Smooth muscle cell (in vitro differentiated cells): ENCODE results near the gene PRXL2C. TPM values are rescaled to one million over a fixed set of nuclear protein-coding genes. Genes with fewer than 3 reads are reported as not detected.
"Not testable (repeated sequence)": the region's sequence is repeated elsewhere in the genome, so short reads cannot be mapped to it uniquely, and the experiment has no call there.

Experiments
- DNase-seq: peaks from one replicate; lab custom pipeline; 2025; ENCODE audit not compliant: unreplicated experiment; lab: John Stamatoyannopoulos, UW
- H2AFZ ChIP-seq: fragments of 200-600 bp; sonication (generic); 2 replicates; pipeline ENCODE4 v1.6.0; 2016; ENCODE audit warnings: antibody characterized with exemption, low read depth, mild to moderate bottlenecking
- H3F3A ChIP-seq: fragments of 200-600 bp; sonication (generic); 2 replicates; pipeline ENCODE4 v1.6.0; 2017; ENCODE audit warnings: antibody characterized with exemption, low read depth
- H3K27ac ChIP-seq: fragments of 200-600 bp; sonication (generic); 2 replicates; pipeline ENCODE4 v1.5.1; 2016; ENCODE audit warnings: low read depth, mild to moderate bottlenecking
- H3K27me3 ChIP-seq: fragments of 200-600 bp; sonication (generic); 2 replicates; pipeline ENCODE4 v1.6.1; 2016; ENCODE audit warnings: low read depth, mild to moderate bottlenecking
- H3K36me3 ChIP-seq: fragments of 200-600 bp; sonication (generic); 2 replicates; pipeline ENCODE4 v1.5.1; 2016; ENCODE audit warnings: low read depth
- H3K4me1 ChIP-seq: fragments of 200-600 bp; sonication (generic); 2 replicates; pipeline ENCODE4 v1.5.1; 2016; ENCODE audit warnings: low read depth
- H3K4me2 ChIP-seq: fragments of 200-600 bp; sonication (generic); 2 replicates; pipeline ENCODE4 v1.6.0; 2016; ENCODE audit warnings: mild to moderate bottlenecking
- H3K4me3 ChIP-seq: fragments of 200-600 bp; sonication (generic); 2 replicates; pipeline ENCODE4 v1.5.1; 2016; ENCODE audit warnings: mild to moderate bottlenecking
- H3K79me2 ChIP-seq: fragments of 200-600 bp; sonication (generic); 2 replicates; pipeline ENCODE4 v1.6.0; 2016; ENCODE audit warnings: low read depth, mild to moderate bottlenecking
- H3K9ac ChIP-seq: fragments of 200-600 bp; sonication (generic); 2 replicates; pipeline ENCODE4 v1.6.0; 2016; ENCODE audit warnings: low read depth
- H3K9me3 ChIP-seq: fragments of 200-600 bp; sonication (generic); replicated peaks from 2 replicates; pipeline ENCODE4 v1.5.1; 2016; ENCODE audit warnings: low read depth
- H4K20me1 ChIP-seq: fragments of 200-600 bp; sonication (generic); 2 replicates; pipeline ENCODE4 v1.6.0; 2016; ENCODE audit warnings: low read depth
- WGBS: methylation state at CpG from one replicate; pipeline ENCODE4 v1.1.7; 2016; ENCODE audit warnings: low lambda C conversion rate; 5-methylcytosine and 5-hydroxymethylcytosine counted together
- polyA plus RNA-seq: library from polyadenylated mRNA; unstranded; fragments of >200 nt; fragmentation: Nextera tagmentation; extraction: Ambion mirVana; gene quantifications from 2 replicates; pipeline ENCODE4 v1.2.1, GENCODE V29; 2016
- total RNA-seq: library from RNA; depleted of rRNA; stranded (reverse); fragments of >200 nt; gene quantifications from 2 replicates; pipeline ENCODE4 v1.2.3, GENCODE V29; 2014
- TF ChIP-seq, protein P1 (sequence below): fragments of 200-600 bp; sonication (generic); IDR thresholded peaks from 2 replicates; pipeline ENCODE4 v1.5.1; 2017; ENCODE audit warnings: borderline replicate concordance, mild to moderate bottlenecking, antibody characterized with exemption; ENCODE audit not compliant: insufficient read depth, poor library complexity, severe bottlenecking

Gene PRXL2C
- total and polyA plus RNA-seq, 2 experiments from 2014 or later: 3.5 to 3.9 TPM

DNA sequence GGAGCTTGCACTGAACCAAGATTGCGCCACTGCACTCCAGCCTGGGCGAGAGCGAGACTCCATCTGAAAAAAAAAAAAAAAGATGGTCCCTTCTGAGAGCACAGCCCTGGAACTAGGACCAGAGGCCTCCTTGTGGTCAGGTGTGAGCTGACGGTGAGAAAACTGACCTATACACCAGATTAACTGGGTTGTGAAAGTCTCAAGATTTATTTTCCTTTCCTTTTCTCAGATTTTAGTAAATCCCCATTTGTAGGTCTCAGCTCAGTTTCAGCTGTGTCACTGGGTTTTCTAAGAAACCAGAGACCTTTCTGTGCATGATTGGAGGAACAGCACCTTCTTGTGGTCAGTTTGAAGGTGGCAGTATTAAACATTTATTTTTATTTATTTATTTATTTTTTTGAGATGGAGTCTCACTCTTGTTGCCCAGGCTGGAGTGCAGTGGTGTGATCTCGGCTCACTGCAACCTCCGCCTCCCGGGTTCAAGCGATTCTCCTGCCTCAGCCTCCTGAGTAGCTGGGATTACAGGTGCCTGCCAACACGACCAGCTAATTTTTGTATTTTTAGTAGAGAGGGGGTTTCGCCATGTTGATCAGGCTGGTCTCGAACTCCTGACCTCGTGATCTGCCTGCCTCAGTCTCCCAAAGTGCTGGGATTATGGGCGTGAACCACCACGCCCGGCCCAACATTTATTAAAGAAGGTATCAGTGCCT, 11.7 kb upstream of the PRXL2C start:
- not testable (repeated sequence) for H2AFZ ChIP-seq, H3K27me3 ChIP-seq, H3K27ac ChIP-seq, H3F3A ChIP-seq, H4K20me1 ChIP-seq, H3K36me3 ChIP-seq, H3K9me3 ChIP-seq, H3K79me2 ChIP-seq, H3K4me2 ChIP-seq, DNase-seq, H3K9ac ChIP-seq, H3K4me1 ChIP-seq, H3K4me3 ChIP-seq
- 80% methylated on average over 15 of the region's 15 CpGs for WGBS
- TF ChIP-seq, protein P1, sequence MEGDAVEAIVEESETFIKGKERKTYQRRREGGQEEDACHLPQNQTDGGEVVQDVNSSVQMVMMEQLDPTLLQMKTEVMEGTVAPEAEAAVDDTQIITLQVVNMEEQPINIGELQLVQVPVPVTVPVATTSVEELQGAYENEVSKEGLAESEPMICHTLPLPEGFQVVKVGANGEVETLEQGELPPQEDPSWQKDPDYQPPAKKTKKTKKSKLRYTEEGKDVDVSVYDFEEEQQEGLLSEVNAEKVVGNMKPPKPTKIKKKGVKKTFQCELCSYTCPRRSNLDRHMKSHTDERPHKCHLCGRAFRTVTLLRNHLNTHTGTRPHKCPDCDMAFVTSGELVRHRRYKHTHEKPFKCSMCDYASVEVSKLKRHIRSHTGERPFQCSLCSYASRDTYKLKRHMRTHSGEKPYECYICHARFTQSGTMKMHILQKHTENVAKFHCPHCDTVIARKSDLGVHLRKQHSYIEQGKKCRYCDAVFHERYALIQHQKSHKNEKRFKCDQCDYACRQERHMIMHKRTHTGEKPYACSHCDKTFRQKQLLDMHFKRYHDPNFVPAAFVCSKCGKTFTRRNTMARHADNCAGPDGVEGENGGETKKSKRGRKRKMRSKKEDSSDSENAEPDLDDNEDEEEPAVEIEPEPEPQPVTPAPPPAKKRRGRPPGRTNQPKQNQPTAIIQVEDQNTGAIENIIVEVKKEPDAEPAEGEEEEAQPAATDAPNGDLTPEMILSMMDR: peak; percentile 72

GRCh38 chr9:96665789-96666188, 10.7 kb upstream of the PRXL2C start:
- Histone ChIP-seq H3F3A (no peaks in the 10 kb centered on the region), H3K4me2 (no peak overlapping the region), H3K79me2 (no peaks in the 10 kb centered on the region), H3K4me1 (no peaks in the 10 kb centered on the region), H3K4me3 (no peak overlapping the region), H3K36me3 (no peaks in the 10 kb centered on the region), H3K9me3 (no peaks in the 10 kb centered on the region), H4K20me1 (no peaks in the 10 kb centered on the region), H3K27me3 (no peaks in the 10 kb centered on the region), H2AFZ (no peak overlapping the region), H3K27ac (no peak overlapping the region), H3K9ac (no peak overlapping the region)
- DNase-seq: no peak
- TF ChIP-seq, protein P1: no peak
- WGBS: 94% methylated on average over 6 of the region's 6 CpGs

- Histone ChIP-seq H3K4me2 (no peak overlapping the region), H3K79me2 (no peaks in the 10 kb centered on the region), H3K27ac (no peak overlapping the region), H2AFZ (no peak overlapping the region), H3F3A (no peaks in the 10 kb centered on the region), H3K4me1 (no peaks in the 10 kb centered on the region), H3K27me3 (no peaks in the 10 kb centered on the region), H3K4me3 (no peak overlapping the region), H3K36me3 (no peaks in the 10 kb centered on the region), H3K9me3 (no peaks in the 10 kb centered on the region), H4K20me1 (no peaks in the 10 kb centered on the region), H3K9ac (no peak overlapping the region)
- TF ChIP-seq, protein P1: no peak
- no peak for DNase-seq
- 77% methylated on average over 20 of the region's 20 CpGs for WGBS
Measured at GRCh38 chr9:96663506-96664120, 8.5 kb upstream of the PRXL2C start.
